GM23248 (cell line): Measurements from ENCODE around the gene PRAMEF25.
"Not testable (repeated sequence)": the region's sequence is repeated elsewhere in the genome, so short reads cannot be mapped to it uniquely, and the experiment has no call there.

Experiments
- EZH2 ChIP-seq: fragments of 200-600 bp; sonication (generic); IDR thresholded peaks from 2 replicates; pipeline ENCODE4 v1.6.1; 2018; ENCODE audit warnings: antibody characterized with exemption, mild to moderate bottlenecking; ENCODE audit not compliant: insufficient read depth, poor library complexity, severe bottlenecking
- EZH2phosphoT487 ChIP-seq: fragments of 200-600 bp; sonication (generic); IDR thresholded peaks from 2 replicates; pipeline ENCODE4 v1.6.1; 2018; ENCODE audit warnings: antibody characterized with exemption, moderate library complexity, mild to moderate bottlenecking, low read depth; ENCODE audit not compliant: insufficient read depth

DNA sequence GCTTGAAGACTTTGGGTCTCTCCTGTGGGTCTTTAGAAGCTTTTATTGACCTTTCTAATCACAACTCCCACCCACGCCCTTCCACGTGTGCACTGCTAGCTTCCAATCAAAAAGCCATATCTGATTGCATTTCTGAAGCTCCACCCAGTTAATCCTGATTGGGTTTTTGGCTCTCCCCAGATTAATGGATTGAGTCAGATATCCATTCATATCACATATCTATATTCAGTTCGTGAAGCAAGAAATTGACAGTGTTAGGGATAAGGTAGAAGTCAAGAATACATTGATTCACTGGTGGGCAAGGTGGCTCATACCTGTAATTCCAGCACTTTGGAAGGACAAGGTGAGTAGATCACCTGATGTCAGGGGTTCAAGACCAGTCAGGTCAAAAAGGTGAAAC is 14.1 kb upstream of the PRAMEF25 start, which contains the start of gene PRAMEF27:
- not testable (repeated sequence) for TF ChIP-seq EZH2phosphoT487, EZH2
